Measurements from ENCODE around the gene GXYLT2.
A peak's percentile ranks its signal among the peaks of the same experiment; 100 is the strongest.
"Not testable (repeated sequence)": the region's sequence is repeated elsewhere in the genome, so short reads cannot be mapped to it uniquely, and the experiment has no call there.

The GXYLT2 gene

GRCh38 chr3:72912532-72912931 lies 24.7 kb downstream of the GXYLT2 start:
- no peak for TF ChIP-seq CTCF (IDR thresholded peaks at IDR 0.05; ENCODE audit: insufficient read depth, low read depth, low read length, missing control alignments)
- no peak for DNase-seq (ENCODE audit: low read depth)
- no peak overlapping the region for H3K4me3 ChIP-seq (ENCODE audit: low read depth, low read length)

- H3K4me3 ChIP-seq (ENCODE audit: low read depth, low read length): no peak overlapping the region
- no peak for TF ChIP-seq CTCF (IDR thresholded peaks at IDR 0.05; ENCODE audit: insufficient read depth, low read depth, low read length, missing control alignments)
- DNase-seq (ENCODE audit: low read depth): no peak
Measured at GRCh38 chr3:72914383-72914782, 26.5 kb downstream of the GXYLT2 start.

GRCh38 chr3:72916250-72916649 lies 28.4 kb downstream of the GXYLT2 start:
- DNase-seq (ENCODE audit: low read depth): no peak
- H3K4me3 ChIP-seq (ENCODE audit: low read depth, low read length): no peak overlapping the region
- no peak for TF ChIP-seq CTCF (IDR thresholded peaks at IDR 0.05; ENCODE audit: insufficient read depth, low read depth, low read length, missing control alignments)

GRCh38 chr3:72919520-72919919 lies 31.7 kb downstream of the GXYLT2 start:
- TF ChIP-seq CTCF (IDR thresholded peaks at IDR 0.05; ENCODE audit: insufficient read depth, low read depth, low read length, missing control alignments): no peak
- no peak overlapping the region for H3K4me3 ChIP-seq (ENCODE audit: low read depth, low read length)
- no peak for DNase-seq (ENCODE audit: low read depth)

GRCh38 chr3:72924055-72924454 lies 36.2 kb downstream of the GXYLT2 start:
- no peak overlapping the region for H3K4me3 ChIP-seq (ENCODE audit: low read depth, low read length)
- DNase-seq (ENCODE audit: low read depth): peak; percentile 12
- no peak for TF ChIP-seq CTCF (IDR thresholded peaks at IDR 0.05; ENCODE audit: insufficient read depth, low read depth, low read length, missing control alignments)

- not testable (repeated sequence) for H3K4me3 ChIP-seq (ENCODE audit: low read depth, low read length); DNase-seq (ENCODE audit: low read depth)
Measured at GRCh38 chr3:72928781-72929735, 41.2 kb downstream of the GXYLT2 start.

GRCh38 chr3:72930754-72931153 lies 42.9 kb downstream of the GXYLT2 start:
- no peak for TF ChIP-seq CTCF (IDR thresholded peaks at IDR 0.05; ENCODE audit: insufficient read depth, low read depth, low read length, missing control alignments)
- H3K4me3 ChIP-seq (ENCODE audit: low read depth, low read length): no peak overlapping the region

More at GRCh38 chr3:72930754-72931153, 42.9 kb downstream of the GXYLT2 start:
- no peak for DNase-seq (ENCODE audit: low read depth)
